ENCODE measurements around the gene ATP6V1E1. TPM values are rescaled to one million over a fixed set of nuclear protein-coding genes. Genes with fewer than 3 reads are reported as not detected.

ATP6V1E1 gene
- total RNA-seq, 4 donors from 2014 or later, result 109 to 157 (median 122) TPM

GRCh38 chr22:17596226-17596625 lies 32.3 kb downstream of the ATP6V1E1 start:
- ATAC-seq (ENCODE audit: low FRiP score) (no peak), DNase-seq (ENCODE audit: low spot score) (no peak)
- TF ChIP-seq, protein P1, sequence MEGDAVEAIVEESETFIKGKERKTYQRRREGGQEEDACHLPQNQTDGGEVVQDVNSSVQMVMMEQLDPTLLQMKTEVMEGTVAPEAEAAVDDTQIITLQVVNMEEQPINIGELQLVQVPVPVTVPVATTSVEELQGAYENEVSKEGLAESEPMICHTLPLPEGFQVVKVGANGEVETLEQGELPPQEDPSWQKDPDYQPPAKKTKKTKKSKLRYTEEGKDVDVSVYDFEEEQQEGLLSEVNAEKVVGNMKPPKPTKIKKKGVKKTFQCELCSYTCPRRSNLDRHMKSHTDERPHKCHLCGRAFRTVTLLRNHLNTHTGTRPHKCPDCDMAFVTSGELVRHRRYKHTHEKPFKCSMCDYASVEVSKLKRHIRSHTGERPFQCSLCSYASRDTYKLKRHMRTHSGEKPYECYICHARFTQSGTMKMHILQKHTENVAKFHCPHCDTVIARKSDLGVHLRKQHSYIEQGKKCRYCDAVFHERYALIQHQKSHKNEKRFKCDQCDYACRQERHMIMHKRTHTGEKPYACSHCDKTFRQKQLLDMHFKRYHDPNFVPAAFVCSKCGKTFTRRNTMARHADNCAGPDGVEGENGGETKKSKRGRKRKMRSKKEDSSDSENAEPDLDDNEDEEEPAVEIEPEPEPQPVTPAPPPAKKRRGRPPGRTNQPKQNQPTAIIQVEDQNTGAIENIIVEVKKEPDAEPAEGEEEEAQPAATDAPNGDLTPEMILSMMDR (IDR thresholded peaks at IDR 0.05), result no peak

- TF ChIP-seq, protein P1 (IDR thresholded peaks at IDR 0.05), result no peak
- DNase-seq (ENCODE audit: low spot score), result no peak
Observed at GRCh38 chr22:17592201-17592600, 36.3 kb downstream of the ATP6V1E1 start.

GRCh38 chr22:17590586-17590985 lies 38.0 kb downstream of the ATP6V1E1 start:
- ATAC-seq (ENCODE audit: low FRiP score) (no peak), DNase-seq (ENCODE audit: low spot score) (no peak)
- TF ChIP-seq, protein P1 (IDR thresholded peaks at IDR 0.05), result no peak

More at GRCh38 chr22:17592201-17592600, 36.3 kb downstream of the ATP6V1E1 start:
- no peak for ATAC-seq (ENCODE audit: low FRiP score)

- no peak for DNase-seq (ENCODE audit: low spot score)
- TF ChIP-seq, protein P1 (IDR thresholded peaks at IDR 0.05), result no peak
- ATAC-seq (ENCODE audit: low FRiP score), result no peak
Observed at GRCh38 chr22:17589810-17590375, 38.7 kb downstream of the ATP6V1E1 start.

DNA sequence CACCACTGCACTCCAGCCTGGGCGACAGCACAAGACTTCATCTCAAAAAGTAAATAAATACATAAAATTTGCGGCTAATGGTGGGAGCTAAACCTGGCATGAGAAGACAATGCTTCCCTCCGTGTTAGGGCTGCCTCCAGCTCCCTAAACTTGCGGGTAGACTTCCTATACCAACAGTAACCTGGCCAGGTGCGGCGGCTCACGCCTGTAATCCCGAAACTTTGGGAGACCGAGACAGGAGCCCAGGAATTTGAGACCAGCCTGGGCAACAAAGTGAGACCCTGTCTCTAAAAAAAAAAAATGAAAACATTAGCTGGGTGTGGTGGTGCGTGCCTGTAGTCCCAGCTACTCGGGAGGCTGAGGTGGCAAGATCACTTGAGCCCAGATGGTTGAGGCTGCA lies 39.9 kb downstream of the ATP6V1E1 start:
- DNase-seq (ENCODE audit: low spot score), result no peak
- TF ChIP-seq, protein P1 (IDR thresholded peaks at IDR 0.05), result no peak
- ATAC-seq (ENCODE audit: low FRiP score), result no peak

- TF ChIP-seq, protein P1 (IDR thresholded peaks at IDR 0.05), result no peak
- DNase-seq (ENCODE audit: low spot score) (no peak), ATAC-seq (ENCODE audit: low FRiP score) (no peak)
Observed at GRCh38 chr22:17587629-17588028, 40.9 kb downstream of the ATP6V1E1 start.

- no peak for ATAC-seq (ENCODE audit: low FRiP score)
- TF ChIP-seq, protein P1 (IDR thresholded peaks at IDR 0.05), result no peak
- no peak for DNase-seq (ENCODE audit: low spot score)
Observed at GRCh38 chr22:17586831-17587440, 41.6 kb downstream of the ATP6V1E1 start.

Measured in omental fat pad (tissue), 4 donors.